ENCODE data around the gene CD27.

DNA sequence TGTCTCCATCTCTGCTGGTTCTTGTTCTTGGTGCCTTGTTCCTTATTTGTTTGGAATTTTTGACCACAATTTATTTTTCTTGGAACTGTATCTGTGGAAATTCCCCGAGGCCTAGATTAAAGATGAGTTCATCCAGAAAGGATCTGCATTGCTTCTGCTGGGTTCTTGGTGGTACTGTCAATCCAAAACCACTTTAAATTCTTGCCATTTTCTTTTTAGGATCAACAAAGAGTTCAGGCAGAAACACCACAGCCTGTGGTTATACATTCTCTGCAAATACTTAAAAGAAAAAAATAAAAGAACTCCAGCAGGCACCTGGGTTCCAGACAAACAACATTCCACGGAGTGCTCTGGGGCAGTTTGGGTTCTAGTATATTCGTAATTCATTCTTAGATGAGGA lies 31.7 kb downstream of the CD27 start:
- TF ChIP-seq, protein P1, sequence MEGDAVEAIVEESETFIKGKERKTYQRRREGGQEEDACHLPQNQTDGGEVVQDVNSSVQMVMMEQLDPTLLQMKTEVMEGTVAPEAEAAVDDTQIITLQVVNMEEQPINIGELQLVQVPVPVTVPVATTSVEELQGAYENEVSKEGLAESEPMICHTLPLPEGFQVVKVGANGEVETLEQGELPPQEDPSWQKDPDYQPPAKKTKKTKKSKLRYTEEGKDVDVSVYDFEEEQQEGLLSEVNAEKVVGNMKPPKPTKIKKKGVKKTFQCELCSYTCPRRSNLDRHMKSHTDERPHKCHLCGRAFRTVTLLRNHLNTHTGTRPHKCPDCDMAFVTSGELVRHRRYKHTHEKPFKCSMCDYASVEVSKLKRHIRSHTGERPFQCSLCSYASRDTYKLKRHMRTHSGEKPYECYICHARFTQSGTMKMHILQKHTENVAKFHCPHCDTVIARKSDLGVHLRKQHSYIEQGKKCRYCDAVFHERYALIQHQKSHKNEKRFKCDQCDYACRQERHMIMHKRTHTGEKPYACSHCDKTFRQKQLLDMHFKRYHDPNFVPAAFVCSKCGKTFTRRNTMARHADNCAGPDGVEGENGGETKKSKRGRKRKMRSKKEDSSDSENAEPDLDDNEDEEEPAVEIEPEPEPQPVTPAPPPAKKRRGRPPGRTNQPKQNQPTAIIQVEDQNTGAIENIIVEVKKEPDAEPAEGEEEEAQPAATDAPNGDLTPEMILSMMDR (IDR thresholded peaks at IDR 0.05): no peak
- TF ChIP-seq POLR2A (IDR thresholded peaks at IDR 0.05): no peak

Data from lower leg skin (tissue), 3 donors.